PC-9 (cell line): ENCODE measurements around the gene TULP4. TPM values are rescaled to one million over a fixed set of nuclear protein-coding genes. Genes with fewer than 3 reads are reported as not detected.
"Not testable (repeated sequence)": the region's sequence is repeated elsewhere in the genome, so short reads cannot be mapped to it uniquely, and the experiment has no call there.

Experiments
- BruUV-seq: library from RNA; stranded (reverse); fragments of 400-500 nt; replicated peaks from 2 replicates; lab custom pipeline; 2021; lab: Mats Ljungman, UMichigan
- CTCF ChIA-PET: fragments of 300-600 bp; sonication (Branson Sonifier 250); formaldehyde crosslinking; loops from one replicate; lab custom pipeline; 2022; ENCODE audit warnings: antibody characterized with exemption; lab: Charles Lee
- POLR2A ChIA-PET: fragments of 300-600 bp; sonication (Branson Sonifier 250); formaldehyde crosslinking; loops from one replicate; lab custom pipeline; 2022; ENCODE audit warnings: antibody characterized with exemption; ENCODE audit not compliant: unreplicated experiment; lab: Charles Lee
- DNase-seq, 2 experiments: peaks; one replicate each; pipeline versions ENCODE4 v3.0.0 to v3.0.0-alpha.2; 2015 to 2022; ENCODE audit warnings: mixed read lengths in 1 of 2
- H2AFZ ChIP-seq: fragments of 200-600 bp; sonication (generic); 2 replicates; pipeline ENCODE4 v1.8.1; 2017; ENCODE audit warnings: antibody characterized with exemption
- H3F3A ChIP-seq: fragments of 200-600 bp; sonication (generic); 2 replicates; pipeline ENCODE4 v1.8.1; 2017; ENCODE audit warnings: antibody characterized with exemption, mild to moderate bottlenecking, low read depth; ENCODE audit not compliant: insufficient read depth
- H3K27ac ChIP-seq: fragments of 200-600 bp; sonication (generic); 2 replicates; pipeline ENCODE4 v1.6.1; 2016; ENCODE audit warnings: mixed run types
- H3K27me3 ChIP-seq: fragments of 200-600 bp; sonication (generic); 2 replicates; pipeline ENCODE4 v1.6.1; 2016; ENCODE audit warnings: low read depth, mixed run types; ENCODE audit not compliant: insufficient read depth
- H3K36me3 ChIP-seq: fragments of 200-600 bp; sonication (generic); 2 replicates; pipeline ENCODE4 v1.6.1; 2016; ENCODE audit warnings: low read depth, mixed run types
- H3K4me1 ChIP-seq: fragments of 200-600 bp; sonication (generic); replicated peaks from 2 replicates; pipeline ENCODE4 v1.6.1; 2016; ENCODE audit warnings: mixed run types; ENCODE audit not compliant: insufficient read depth
- H3K4me2 ChIP-seq: fragments of 200-600 bp; sonication (generic); 2 replicates; pipeline ENCODE4 v1.6.1; 2017; ENCODE audit warnings: mixed run types
- H3K4me3 ChIP-seq: fragments of 200-600 bp; sonication (generic); 2 replicates; pipeline ENCODE4 v1.6.1; 2016; ENCODE audit warnings: mixed run types
- H3K79me2 ChIP-seq: fragments of 200-600 bp; sonication (generic); 2 replicates; pipeline ENCODE4 v1.6.1; 2017; ENCODE audit warnings: low read depth, mixed run types
- H3K9me2 ChIP-seq: fragments of 200-600 bp; sonication (generic); 2 replicates; pipeline ENCODE4 v1.8.1; 2017; ENCODE audit warnings: mild to moderate bottlenecking; ENCODE audit not compliant: insufficient read depth
- H3K9me3 ChIP-seq: fragments of 200-600 bp; sonication (generic); 2 replicates; pipeline ENCODE4 v1.8.1; 2016; ENCODE audit warnings: low read depth; ENCODE audit not compliant: insufficient read depth
- H4K20me1 ChIP-seq: fragments of 200-600 bp; sonication (generic); 2 replicates; pipeline ENCODE4 v1.8.1; 2017; ENCODE audit not compliant: insufficient read depth
- EZH2 ChIP-seq: fragments of 200-600 bp; sonication (generic); IDR thresholded peaks from 2 replicates; pipeline ENCODE4 v1.8.0; 2017; ENCODE audit warnings: antibody characterized with exemption, low read depth
- intact Hi-C: fragments of 100-400 bp; cut with micrococcal nuclease; formaldehyde crosslinking; loops from one replicate; pipeline ENCODE4 v1.10.0; 2022; ENCODE audit not compliant: unreplicated experiment
- total RNA-seq: library from RNA; stranded (reverse); gene quantifications from 2 replicates; pipeline ENCODE4 v1.2.3, GENCODE V29; 2021
- TF ChIP-seq, protein P1 (sequence below): fragments of 200-600 bp; sonication (generic); conservative IDR thresholded peaks from 2 replicates; pipeline ENCODE4 v1.6.1; 2017; ENCODE audit warnings: mixed run types, antibody characterized with exemption, mild to moderate bottlenecking, moderate library complexity

The TULP4 gene
- total RNA-seq, 1 experiment from 2014 or later: 34.0 TPM

DNA sequence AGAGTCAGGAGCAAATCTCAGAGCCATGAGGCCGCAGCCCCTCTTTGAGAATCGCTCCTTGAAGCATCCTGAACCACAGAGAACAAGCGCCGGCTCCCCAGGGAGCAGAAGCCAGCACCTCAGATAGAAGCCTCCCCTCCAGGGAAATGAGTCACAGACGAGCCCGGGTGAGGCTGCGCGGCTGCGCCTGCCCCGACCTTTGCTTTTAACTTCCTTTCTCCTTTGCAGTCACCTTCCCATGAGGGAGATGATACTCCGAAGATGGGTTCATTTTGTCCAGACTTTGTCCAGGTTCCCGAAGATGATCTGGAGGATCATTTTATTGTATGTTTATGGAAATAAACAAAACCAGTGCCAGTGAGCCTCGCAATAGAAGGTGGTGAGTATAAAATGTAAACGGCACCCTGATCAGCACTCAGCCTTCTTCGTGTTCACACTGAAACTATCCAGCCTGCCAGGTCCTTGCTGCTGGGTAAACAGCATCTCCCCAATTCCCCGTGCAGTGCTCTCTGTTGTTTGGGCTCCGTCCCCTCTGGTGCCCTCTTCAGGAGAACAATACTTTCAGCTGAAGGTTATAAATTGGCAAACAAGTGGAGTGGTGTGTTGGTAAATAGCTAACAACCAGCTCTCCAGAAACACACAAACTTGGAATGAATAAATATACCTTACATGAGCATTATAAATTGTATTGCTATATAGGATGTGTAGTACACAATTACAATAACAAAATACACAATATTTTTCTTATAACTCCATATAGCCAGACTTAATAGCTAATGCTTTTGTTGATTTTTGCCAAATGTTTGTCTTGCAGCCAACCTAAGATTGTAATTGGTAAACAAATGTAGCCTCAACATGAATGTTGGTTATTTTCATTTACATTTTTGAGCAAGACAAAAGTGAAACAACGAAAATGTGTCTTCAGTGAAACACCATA is 206.2 kb downstream of the TULP4 start:
- peak overlapping the region; percentile 80 for H3K4me2 ChIP-seq
- H3K36me3 ChIP-seq: no peaks in the 10 kb centered on the region
- H4K20me1 ChIP-seq: no peaks in the 10 kb centered on the region
- peak overlapping the region; percentile 73 for H2AFZ ChIP-seq
- H3K27me3 ChIP-seq: no peaks in the 10 kb centered on the region
- peak overlapping the region; percentile 63 for H3K27ac ChIP-seq
- intact Hi-C loops: loop anchor here (1.0 kb wide), 1 partner anchor 298 kb away; no protein-coding TSS in a partner anchor
- H3K9me2 ChIP-seq: no peaks in the 10 kb centered on the region
- H3K9me3 ChIP-seq: no peaks in the 10 kb centered on the region
- H3K4me1 ChIP-seq: peaks cover 19% of the 10 kb centered on the region
- peak; percentile 50 to 65 for DNase-seq
- POLR2A ChIA-PET: interaction anchor here (0.8 kb wide), 1 partner anchor 206 kb away, joined by 3 read pairs; the partner anchor contains the start of gene TULP4
- H3K4me3 ChIP-seq: peak overlapping the region; percentile 50; the same call in 1 of the 2 replicates
- TF ChIP-seq, protein P1, sequence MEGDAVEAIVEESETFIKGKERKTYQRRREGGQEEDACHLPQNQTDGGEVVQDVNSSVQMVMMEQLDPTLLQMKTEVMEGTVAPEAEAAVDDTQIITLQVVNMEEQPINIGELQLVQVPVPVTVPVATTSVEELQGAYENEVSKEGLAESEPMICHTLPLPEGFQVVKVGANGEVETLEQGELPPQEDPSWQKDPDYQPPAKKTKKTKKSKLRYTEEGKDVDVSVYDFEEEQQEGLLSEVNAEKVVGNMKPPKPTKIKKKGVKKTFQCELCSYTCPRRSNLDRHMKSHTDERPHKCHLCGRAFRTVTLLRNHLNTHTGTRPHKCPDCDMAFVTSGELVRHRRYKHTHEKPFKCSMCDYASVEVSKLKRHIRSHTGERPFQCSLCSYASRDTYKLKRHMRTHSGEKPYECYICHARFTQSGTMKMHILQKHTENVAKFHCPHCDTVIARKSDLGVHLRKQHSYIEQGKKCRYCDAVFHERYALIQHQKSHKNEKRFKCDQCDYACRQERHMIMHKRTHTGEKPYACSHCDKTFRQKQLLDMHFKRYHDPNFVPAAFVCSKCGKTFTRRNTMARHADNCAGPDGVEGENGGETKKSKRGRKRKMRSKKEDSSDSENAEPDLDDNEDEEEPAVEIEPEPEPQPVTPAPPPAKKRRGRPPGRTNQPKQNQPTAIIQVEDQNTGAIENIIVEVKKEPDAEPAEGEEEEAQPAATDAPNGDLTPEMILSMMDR: peak; percentile 68
- no peak for TF ChIP-seq EZH2
- no TSS peak for BruUV-seq
- CTCF ChIA-PET: interaction anchor here (0.6 to 1.0 kb wide), 3 partner anchors 74 to 297 kb away, joined by 3 to 7 read pairs (median 5); no protein-coding TSS in a partner anchor
- H3F3A ChIP-seq: peaks cover 22% of the 10 kb centered on the region
- H3K79me2 ChIP-seq: no peaks in the 10 kb centered on the region

DNA sequence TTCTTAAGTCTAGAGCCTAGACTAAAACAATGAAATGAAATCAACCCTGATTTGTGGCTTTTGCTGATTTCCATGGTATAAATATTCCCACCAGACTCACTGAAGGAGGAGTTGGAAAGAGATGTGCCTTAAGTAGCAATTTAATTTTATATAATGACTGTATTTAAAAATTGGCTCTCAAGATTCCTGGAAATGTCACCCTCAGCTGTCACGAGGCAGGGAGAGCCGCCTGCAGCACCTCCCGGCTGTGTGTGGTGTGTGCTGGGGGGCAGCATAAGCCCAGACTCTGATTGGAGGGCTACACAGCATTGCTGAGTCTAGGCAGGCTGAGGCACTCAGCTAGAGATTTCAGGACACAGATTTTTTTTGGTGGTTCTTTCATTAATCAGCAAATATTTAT is 207.0 kb downstream of the TULP4 start:
- no TSS peak for BruUV-seq
- Histone ChIP-seq H3K9me2 (no peaks in the 10 kb centered on the region), H3K4me2 (peak overlapping the region; percentile 80), H3F3A (peaks cover 22% of the 10 kb centered on the region), H4K20me1 (no peaks in the 10 kb centered on the region), H3K36me3 (no peaks in the 10 kb centered on the region), H3K27ac (no peak overlapping the region), H3K79me2 (no peaks in the 10 kb centered on the region), H3K27me3 (no peaks in the 10 kb centered on the region), H3K9me3 (no peaks in the 10 kb centered on the region; the same call in 1 of the 2 replicates), H2AFZ (no peak overlapping the region), H3K4me1 (peaks cover 19% of the 10 kb centered on the region), H3K4me3 (no peak overlapping the region)
- ChIA-PET POLR2A (no interaction called here), CTCF (interaction anchor here (0.7 kb wide), 1 partner anchor 75 kb away, joined by 7 read pairs; no protein-coding TSS in a partner anchor)
- intact Hi-C loops: no loop called here
- no peak for DNase-seq
- TF ChIP-seq EZH2: no peak
- TF ChIP-seq, protein P1: no peak

DNA sequence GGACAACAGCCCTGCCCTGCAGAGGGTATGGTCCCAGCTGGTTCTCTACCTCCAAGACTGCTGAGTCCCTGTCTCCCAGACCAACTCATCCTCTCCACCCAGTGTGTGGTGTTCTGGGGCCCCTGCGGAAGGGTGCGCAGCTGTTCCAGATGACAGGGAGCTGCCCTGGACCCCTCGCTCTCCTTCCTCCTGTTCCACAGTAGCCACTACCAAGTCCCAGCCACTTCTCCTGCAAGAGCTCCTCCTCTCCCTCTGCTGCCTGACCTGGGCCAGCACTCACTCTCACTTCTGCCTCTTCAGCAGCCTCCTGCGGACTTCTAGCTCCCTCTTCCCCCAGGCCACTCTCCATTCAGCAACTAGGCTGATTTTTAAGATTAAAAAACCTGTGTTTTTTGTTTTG is 207.5 kb downstream of the TULP4 start:
- Histone ChIP-seq H3K4me3 (no peak overlapping the region), H2AFZ (no peak overlapping the region), H3K4me1 (peaks cover 19% of the 10 kb centered on the region), H4K20me1 (no peaks in the 10 kb centered on the region), H3K79me2 (no peaks in the 10 kb centered on the region), H3K36me3 (no peaks in the 10 kb centered on the region), H3K27me3 (no peaks in the 10 kb centered on the region), H3K4me2 (no peak overlapping the region), H3K27ac (no peak overlapping the region), H3K9me3 (no peaks in the 10 kb centered on the region; the same call in 1 of the 2 replicates), H3F3A (peaks cover 22% of the 10 kb centered on the region), H3K9me2 (no peaks in the 10 kb centered on the region)
- ChIA-PET CTCF (no interaction called here), POLR2A (no interaction called here)
- no peak for DNase-seq
- no TSS peak for BruUV-seq
- TF ChIP-seq, protein P1: no peak
- TF ChIP-seq EZH2: no peak
- intact Hi-C loops: no loop called here

DNA sequence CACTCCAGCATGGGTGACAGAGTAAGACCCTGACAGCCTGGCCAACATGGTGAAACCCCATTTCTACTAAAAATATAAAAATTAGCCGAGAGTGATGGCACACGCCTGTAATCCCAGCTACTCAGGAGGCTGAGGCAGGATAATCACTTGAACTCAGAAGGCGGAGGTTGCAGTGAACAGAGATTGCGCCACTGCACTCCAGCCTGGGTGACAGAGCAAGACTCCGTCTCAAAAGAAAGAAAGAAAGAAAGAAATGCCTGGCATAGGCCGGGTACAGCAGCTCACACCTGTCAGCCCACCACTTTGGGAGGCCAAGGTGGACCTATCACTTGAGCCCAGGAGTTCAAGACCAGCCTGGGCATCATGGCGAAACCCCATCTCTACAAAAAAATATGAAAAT is 208.7 kb downstream of the TULP4 start:
- H3K4me3 ChIP-seq, intact Hi-C loops, H2AFZ ChIP-seq, H3K27me3 ChIP-seq, DNase-seq, H3K9me3 ChIP-seq, H3K79me2 ChIP-seq, H3K4me2 ChIP-seq, H3K36me3 ChIP-seq, H4K20me1 ChIP-seq, H3K27ac ChIP-seq, H3K9me2 ChIP-seq, POLR2A ChIA-PET, CTCF ChIA-PET, BruUV-seq: not testable (repeated sequence)
- Histone ChIP-seq H3K4me1 (peaks cover 19% of the 10 kb centered on the region), H3F3A (peaks cover 22% of the 10 kb centered on the region)
